HG03095 (cell line): ENCODE data around the gene PEX16.
"Not testable (repeated sequence)": the region's sequence is repeated elsewhere in the genome, so short reads cannot be mapped to it uniquely, and the experiment has no call there.

Experiments used
- ATAC-seq: cut with Tn5 transposase; IDR thresholded peaks from one replicate; pipeline ENCODE4 v1.9.1; 2021; ENCODE audit warnings: moderate library complexity; ENCODE audit not compliant: unreplicated experiment

The PEX16 gene

GRCh38 chr11:45918962-45919675 is 1.4 kb upstream of the PEX16 start:
- no peak for ATAC-seq

- ATAC-seq, result peak; percentile 38
These were observed 759 bp upstream of the PEX16 start for GRCh38 chr11:45918331-45918941.

- ATAC-seq, result no peak
These were observed 423 bp downstream of the PEX16 start for GRCh38 chr11:45917286-45917622.

- no peak for ATAC-seq
These were observed 2.2 kb downstream of the PEX16 start for GRCh38 chr11:45915446-45915845.

- no peak for ATAC-seq
These were observed 3.6 kb downstream of the PEX16 start for GRCh38 chr11:45913942-45914635.

GRCh38 chr11:45913514-45913913 is 4.2 kb downstream of the PEX16 start:
- no peak for ATAC-seq

- no peak for ATAC-seq
These were observed 7.1 kb downstream of the PEX16 start for GRCh38 chr11:45910623-45911022.

GRCh38 chr11:45909594-45910475 is 7.8 kb downstream of the PEX16 start:
- ATAC-seq, result no peak

GRCh38 chr11:45907911-45908370 is 9.7 kb downstream of the PEX16 start:
- ATAC-seq, result no peak

- no peak for ATAC-seq
These were observed 10.6 kb downstream of the PEX16 start, which contains the start of gene FREY1 for GRCh38 chr11:45906965-45907611. Gene FREY1, minus strand, starts transcription at chr11:45907271. Its CDS starts 26 bp downstream, at chr11:45907245.

- ATAC-seq, result no peak
These were observed 11.5 kb downstream of the PEX16 start for GRCh38 chr11:45906096-45906682.

GRCh38 chr11:45905576-45905975 is 12.1 kb downstream of the PEX16 start:
- ATAC-seq, result not testable (repeated sequence)

- ATAC-seq, result no peak
These were observed 12.6 kb downstream of the PEX16 start for GRCh38 chr11:45905095-45905494.

- ATAC-seq, result no peak
These were observed 13.3 kb downstream of the PEX16 start for GRCh38 chr11:45904309-45904915.

GRCh38 chr11:45902452-45903380 is 15.0 kb downstream of the PEX16 start:
- no peak for ATAC-seq

- no peak for ATAC-seq
These were observed 16.1 kb downstream of the PEX16 start for GRCh38 chr11:45901626-45902025.

- no peak for ATAC-seq
These were observed 16.6 kb downstream of the PEX16 start for GRCh38 chr11:45900916-45901617.
